NCI-H128 (cell line): Measurements from ENCODE around the gene NFYA.

Experiments
- DNase-seq: peaks from one replicate; lab custom pipeline; 2025; ENCODE audit not compliant: unreplicated experiment; lab: John Stamatoyannopoulos, UW

The NFYA gene

GRCh38 chr6:41073203-41073967 is 611 bp downstream of the NFYA start:
- DNase-seq = peak; percentile 38

GRCh38 chr6:41073968-41074691 is 1.4 kb downstream of the NFYA start:
- no peak for DNase-seq

GRCh38 chr6:41074692-41075436 is 2.1 kb downstream of the NFYA start:
- DNase-seq = no peak

GRCh38 chr6:41075651-41076626 is 3.2 kb downstream of the NFYA start:
- no peak for DNase-seq

GRCh38 chr6:41077536-41077935 is 4.8 kb downstream of the NFYA start:
- DNase-seq = no peak

GRCh38 chr6:41078101-41078500 is 5.3 kb downstream of the NFYA start:
- no peak for DNase-seq

GRCh38 chr6:41079080-41079479 is 6.3 kb downstream of the NFYA start:
- no peak for DNase-seq

- no peak for DNase-seq
Measured at GRCh38 chr6:41080621-41081020, 7.8 kb downstream of the NFYA start.

GRCh38 chr6:41083072-41083471 is 10.3 kb downstream of the NFYA start:
- no peak for DNase-seq

GRCh38 chr6:41085182-41085581 is 12.4 kb downstream of the NFYA start:
- no peak for DNase-seq

GRCh38 chr6:41088451-41088850 is 15.7 kb downstream of the NFYA start:
- no peak for DNase-seq

- no peak for DNase-seq
Measured at GRCh38 chr6:41090841-41091761, 18.3 kb downstream of the NFYA start.

- DNase-seq = no peak
Measured at GRCh38 chr6:41092421-41093140, 19.8 kb downstream of the NFYA start.

GRCh38 chr6:41093729-41094128 is 21.0 kb downstream of the NFYA start:
- DNase-seq = no peak

- no peak for DNase-seq
Measured at GRCh38 chr6:41097467-41098090, 24.8 kb downstream of the NFYA start.

GRCh38 chr6:41098366-41098765 is 25.6 kb downstream of the NFYA start:
- no peak for DNase-seq

GRCh38 chr6:41100871-41101287 is 28.1 kb downstream of the NFYA start:
- DNase-seq = no peak

GRCh38 chr6:41103847-41104246 is 31.1 kb downstream of the NFYA start:
- no peak for DNase-seq
